Measurements from ENCODE around the gene AOPEP. TPM values are rescaled to one million over a fixed set of nuclear protein-coding genes. Genes with fewer than 3 reads are reported as not detected.

Gene AOPEP
- total RNA-seq, 4 donors from 2014 or later: 56.5 to 160 (median 103) TPM

- in situ Hi-C loops (cut with MboI; ENCODE audit: low sequenced_read_pairs in 4 of 4): loop anchor here in 1 of 4 donors (10.0 kb wide), 1 partner anchor 360 kb away; no protein-coding TSS in a partner anchor
- no peak for ATAC-seq
- TF ChIP-seq POLR2A (IDR thresholded peaks at IDR 0.05): no peak
- no peak for TF ChIP-seq CTCF (IDR thresholded peaks at IDR 0.05 in 4 of 5, conservative IDR thresholded peaks at IDR 0.05 in 1 of 5)
Measured at GRCh38 chr9:95134457-95134881, 408.0 kb downstream of the AOPEP start.

GRCh38 chr9:95135756-95136155 is 409.3 kb downstream of the AOPEP start:
- in situ Hi-C loops (cut with MboI; ENCODE audit: low sequenced_read_pairs in 4 of 4): loop anchor here in 1 of 4 donors (10.0 kb wide), 1 partner anchor 361 kb away; no protein-coding TSS in a partner anchor

More at GRCh38 chr9:95134457-95134881, 408.0 kb downstream of the AOPEP start:
- intact Hi-C loops (cut with DNase I; ENCODE audit: low total_unique reads): no loop called here
- Histone ChIP-seq H3K4me3 (no peak overlapping the region), H3K36me3 (no peaks in the 10 kb centered on the region), H3K9me3 (no peaks in the 10 kb centered on the region), H3K4me1 (peaks cover 7 to 19% of the 10 kb centered on the region in 2 donors), H3K27ac (no peak overlapping the region), H3K27me3 (no peaks in the 10 kb centered on the region)
- DNase-seq: no peak

More at GRCh38 chr9:95135756-95136155, 409.3 kb downstream of the AOPEP start:
- Histone ChIP-seq H3K27ac (no peak overlapping the region), H3K4me1 (peaks cover 7 to 19% of the 10 kb centered on the region in 2 donors), H3K9me3 (no peaks in the 10 kb centered on the region), H3K27me3 (no peaks in the 10 kb centered on the region), H3K36me3 (no peaks in the 10 kb centered on the region), H3K4me3 (no peak overlapping the region)
- TF ChIP-seq CTCF (IDR thresholded peaks at IDR 0.05 in 4 of 5, conservative IDR thresholded peaks at IDR 0.05 in 1 of 5) (no peak), POLR2A (IDR thresholded peaks at IDR 0.05) (no peak)
- DNase-seq: no peak
- intact Hi-C loops (cut with DNase I; ENCODE audit: low total_unique reads): no loop called here
- ATAC-seq: no peak

MicroRNAs encoded within 50 kb of the gene (microRNA counts, 767-probe panel; counts per million panel counts)
- microRNA hsa-miR-2278 (356 to 448 counts per million in 2 donors), microRNA hsa-miR-23b-3p (11,085 to 11,566 counts per million in 2 donors), microRNA hsa-miR-27b-3p (10,290 to 10,665 counts per million in 2 donors)

Small RNAs within 50 kb of the gene (microRNA-seq; reads per million reads assigned to microRNA genes)
- gene MIR2278 (ENCODE audit: borderline replicate concordance in 2 of 2) (1.7 to 5.9 reads per million in 2 donors), gene MIR23B (ENCODE audit: borderline replicate concordance in 2 of 2) (136,034 to 171,358 reads per million in 2 donors), gene MIR24-1 (ENCODE audit: borderline replicate concordance in 2 of 2) (0 reads per million in 2 donors), gene MIR27B (ENCODE audit: borderline replicate concordance in 2 of 2) (9,109 to 10,129 reads per million in 2 donors), gene MIR3074 (ENCODE audit: borderline replicate concordance in 2 of 2) (0 reads per million in 2 donors), gene MIR6081 (ENCODE audit: borderline replicate concordance in 2 of 2) (0 reads per million in 2 donors)

Other genes starting within 250 kb of the AOPEP start
- not detected for gene PCAT7, start 171.6 kb upstream of the AOPEP start, total RNA-seq
- 10 to 100 TPM; 12.1 to 56.5 (median 41.5) TPM for gene FBP2, start 132.9 kb upstream of the AOPEP start, total RNA-seq
- gene FBP1, start 87.2 kb upstream of the AOPEP start, total RNA-seq: 1 to 10 TPM in 2 of 4 donors, under 1 TPM in 1, not detected in 1; 0.46 to 3.5 (median 1.7) TPM